Osteoblast (primary cell): ENCODE measurements around the gene PIK3C2B. TPM values are rescaled to one million over a fixed set of nuclear protein-coding genes. Genes with fewer than 3 reads are reported as not detected.

Source experiments
- DNase-seq: peaks from one replicate; pipeline ENCODE4 v3.0.0; 2011; ENCODE audit warnings: low spot score, mixed read lengths; ENCODE audit not compliant: insufficient read length; ENCODE audit errors: missing footprints
- H2AFZ ChIP-seq: 2 replicates; pipeline ENCODE4 v1.6.0; 2011; ENCODE audit warnings: mild to moderate bottlenecking, low read length
- H3K27ac ChIP-seq: 2 replicates; pipeline ENCODE4 v1.5.1; 2011; ENCODE audit warnings: mild to moderate bottlenecking, low read depth, low read length, moderate library complexity
- H3K27me3 ChIP-seq: 2 replicates; pipeline ENCODE4 v1.6.0; 2012; ENCODE audit warnings: mild to moderate bottlenecking, control low read depth, inconsistent platforms, low read length, moderate library complexity; ENCODE audit not compliant: insufficient read depth
- H3K36me3 ChIP-seq: 2 replicates; pipeline ENCODE4 v1.5.1; 2011; ENCODE audit warnings: mild to moderate bottlenecking, low read length, control low read depth, moderate library complexity; ENCODE audit not compliant: insufficient read depth
- H3K4me1 ChIP-seq: 2 replicates; pipeline ENCODE4 v1.5.1; 2011; ENCODE audit warnings: mild to moderate bottlenecking, low read length, control low read depth, moderate library complexity; ENCODE audit not compliant: insufficient read depth
- H3K4me2 ChIP-seq: 2 replicates; pipeline ENCODE4 v1.6.0; 2011; ENCODE audit warnings: mild to moderate bottlenecking, low read length; ENCODE audit not compliant: insufficient read depth
- H3K4me3 ChIP-seq: fragments of 200-600 bp; sonication (generic); 3 replicates; pipeline ENCODE4 v1.5.1; 2012; ENCODE audit warnings: mild to moderate bottlenecking, low read length, inconsistent platforms; ENCODE audit not compliant: insufficient read depth
- H3K79me2 ChIP-seq: 2 replicates; pipeline ENCODE4 v1.6.0; 2012; ENCODE audit warnings: mild to moderate bottlenecking, low read length, control low read depth, inconsistent platforms; ENCODE audit not compliant: insufficient read depth
- H3K9me3 ChIP-seq: 2 replicates; pipeline ENCODE4 v1.5.1; 2011; ENCODE audit warnings: low read depth, low read length, control low read depth
- H4K20me1 ChIP-seq: 2 replicates; pipeline ENCODE4 v1.6.0; 2012; ENCODE audit warnings: mild to moderate bottlenecking, low read length, control low read depth; ENCODE audit not compliant: insufficient read depth
- total RNA-seq: library from RNA; depleted of rRNA; stranded (reverse); fragments of >200 nt; gene quantifications from 2 replicates; pipeline ENCODE4 v1.2.3, GENCODE V29; 2012
- TF ChIP-seq, protein P1 (sequence below): IDR thresholded peaks from 2 replicates; pipeline ENCODE4 v1.5.1; 2011; ENCODE audit warnings: mild to moderate bottlenecking, low read depth, low read length, moderate library complexity; ENCODE audit errors: extremely low read depth

The PIK3C2B gene
- total RNA-seq, 1 donor = 0.36 TPM

GRCh38 chr1:204495078-204495753 lies 611 bp upstream of the PIK3C2B start:
- Histone ChIP-seq H3K4me2 (peak overlapping the region; percentile 89), H4K20me1 (no peaks in the 10 kb centered on the region), H3K4me1 (peaks cover 16% of the 10 kb centered on the region), H3K27me3 (peaks cover 74% of the 10 kb centered on the region), H3K9me3 (no peaks in the 10 kb centered on the region), H2AFZ (peak overlapping the region; percentile 84), H3K27ac (no peak overlapping the region), H3K79me2 (no peaks in the 10 kb centered on the region), H3K4me3 (peak overlapping the region; percentile 74), H3K36me3 (no peaks in the 10 kb centered on the region)
- TF ChIP-seq, protein P1, sequence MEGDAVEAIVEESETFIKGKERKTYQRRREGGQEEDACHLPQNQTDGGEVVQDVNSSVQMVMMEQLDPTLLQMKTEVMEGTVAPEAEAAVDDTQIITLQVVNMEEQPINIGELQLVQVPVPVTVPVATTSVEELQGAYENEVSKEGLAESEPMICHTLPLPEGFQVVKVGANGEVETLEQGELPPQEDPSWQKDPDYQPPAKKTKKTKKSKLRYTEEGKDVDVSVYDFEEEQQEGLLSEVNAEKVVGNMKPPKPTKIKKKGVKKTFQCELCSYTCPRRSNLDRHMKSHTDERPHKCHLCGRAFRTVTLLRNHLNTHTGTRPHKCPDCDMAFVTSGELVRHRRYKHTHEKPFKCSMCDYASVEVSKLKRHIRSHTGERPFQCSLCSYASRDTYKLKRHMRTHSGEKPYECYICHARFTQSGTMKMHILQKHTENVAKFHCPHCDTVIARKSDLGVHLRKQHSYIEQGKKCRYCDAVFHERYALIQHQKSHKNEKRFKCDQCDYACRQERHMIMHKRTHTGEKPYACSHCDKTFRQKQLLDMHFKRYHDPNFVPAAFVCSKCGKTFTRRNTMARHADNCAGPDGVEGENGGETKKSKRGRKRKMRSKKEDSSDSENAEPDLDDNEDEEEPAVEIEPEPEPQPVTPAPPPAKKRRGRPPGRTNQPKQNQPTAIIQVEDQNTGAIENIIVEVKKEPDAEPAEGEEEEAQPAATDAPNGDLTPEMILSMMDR = no peak
- no peak for DNase-seq

- Histone ChIP-seq H3K4me2 (peak overlapping the region; percentile 89), H2AFZ (peak overlapping the region; percentile 84), H3K79me2 (no peaks in the 10 kb centered on the region), H4K20me1 (no peaks in the 10 kb centered on the region), H3K27ac (no peak overlapping the region), H3K4me1 (peaks cover 16% of the 10 kb centered on the region), H3K4me3 (peak overlapping the region; percentile 74), H3K9me3 (no peaks in the 10 kb centered on the region), H3K27me3 (peaks cover 87% of the 10 kb centered on the region), H3K36me3 (no peaks in the 10 kb centered on the region)
- TF ChIP-seq, protein P1 = no peak
- peak; percentile 80 for DNase-seq
Measured at GRCh38 chr1:204493984-204494280, 673 bp downstream of the PIK3C2B start.

- Histone ChIP-seq H2AFZ (peak overlapping the region; percentile 84), H4K20me1 (no peaks in the 10 kb centered on the region), H3K36me3 (no peaks in the 10 kb centered on the region), H3K79me2 (no peaks in the 10 kb centered on the region), H3K9me3 (no peaks in the 10 kb centered on the region), H3K27me3 (peaks cover 87% of the 10 kb centered on the region), H3K4me1 (peaks cover 16% of the 10 kb centered on the region), H3K4me3 (peak overlapping the region; percentile 74), H3K27ac (no peak overlapping the region), H3K4me2 (peak overlapping the region; percentile 89)
- DNase-seq = peak; percentile 84
- TF ChIP-seq, protein P1 = no peak
Measured at GRCh38 chr1:204493145-204493983, 1.2 kb downstream of the PIK3C2B start.

DNA sequence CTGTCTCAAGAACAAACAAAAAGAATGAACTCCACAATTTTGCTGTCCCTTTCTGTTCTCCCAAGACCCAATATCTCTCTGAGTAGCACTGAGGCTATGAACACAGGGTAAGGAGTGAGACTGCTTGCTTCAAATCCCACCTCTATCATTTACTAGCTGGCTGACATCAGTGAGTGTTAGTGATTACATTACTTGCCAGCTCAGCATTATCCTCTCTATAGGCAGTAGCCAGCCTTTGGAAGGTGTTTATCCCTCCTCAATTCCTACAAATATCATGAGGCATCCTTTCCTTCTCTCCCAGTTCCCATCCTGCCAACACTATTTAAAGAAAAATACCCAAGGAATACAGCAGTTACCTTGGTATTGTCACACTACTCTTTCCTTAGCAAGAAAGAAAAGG lies 3.0 kb downstream of the PIK3C2B start:
- H3K79me2 ChIP-seq = no peaks in the 10 kb centered on the region
- H3K4me3 ChIP-seq = no peak overlapping the region
- no peak for DNase-seq
- H2AFZ ChIP-seq = no peak overlapping the region
- H3K4me1 ChIP-seq = peaks cover 16% of the 10 kb centered on the region
- TF ChIP-seq, protein P1 = no peak
- H3K9me3 ChIP-seq = no peaks in the 10 kb centered on the region
- no peak overlapping the region for H3K4me2 ChIP-seq
- H3K27me3 ChIP-seq = peaks cover 83% of the 10 kb centered on the region
- H4K20me1 ChIP-seq = no peaks in the 10 kb centered on the region
- H3K36me3 ChIP-seq = no peaks in the 10 kb centered on the region
- H3K27ac ChIP-seq = no peak overlapping the region
